Astrocyte of the spinal cord (primary cell): ENCODE data around the gene BAAT.

Experiments
- DNase-seq: peaks from one replicate; pipeline ENCODE4 v3.0.0; 2011; ENCODE audit warnings: low read depth, low spot score
- H3K4me3 ChIP-seq: 2 replicates; pipeline ENCODE4 v1.5.1; 2011; ENCODE audit warnings: low read depth, mild to moderate bottlenecking, low read length, moderate library complexity
- CTCF ChIP-seq: IDR thresholded peaks from 2 replicates; pipeline ENCODE4 v1.5.1; 2012; ENCODE audit warnings: low read depth, mild to moderate bottlenecking, low read length, inconsistent platforms
- in situ Hi-C: cut with HindIII; loops from 2 replicates; pipeline ENCODE4 v1.10.0; 2017; ENCODE audit warnings: low sequenced_read_pairs

Gene BAAT

GRCh38 chr9:101342595-101342994, 42.2 kb downstream of the BAAT start:
- H3K4me3 ChIP-seq = no peak overlapping the region
- TF ChIP-seq CTCF = no peak
- in situ Hi-C loops = no loop called here

GRCh38 chr9:101341958-101342357, 42.8 kb downstream of the BAAT start:
- no peak overlapping the region for H3K4me3 ChIP-seq
- no peak for DNase-seq
- in situ Hi-C loops = no loop called here
- no peak for TF ChIP-seq CTCF

More at GRCh38 chr9:101342595-101342994, 42.2 kb downstream of the BAAT start:
- no peak for DNase-seq

GRCh38 chr9:101337237-101337636, 47.6 kb downstream of the BAAT start:
- DNase-seq = no peak
- in situ Hi-C loops = no loop called here
- TF ChIP-seq CTCF = no peak
- H3K4me3 ChIP-seq = no peak overlapping the region

- in situ Hi-C loops = no loop called here
- TF ChIP-seq CTCF = no peak
Observed at GRCh38 chr9:101336091-101336490, 48.7 kb downstream of the BAAT start.

GRCh38 chr9:101333926-101334702, 50.7 kb downstream of the BAAT start:
- in situ Hi-C loops = no loop called here
- TF ChIP-seq CTCF = no peak
- DNase-seq = no peak
- no peak overlapping the region for H3K4me3 ChIP-seq

More at GRCh38 chr9:101336091-101336490, 48.7 kb downstream of the BAAT start:
- H3K4me3 ChIP-seq = no peak overlapping the region
- no peak for DNase-seq

GRCh38 chr9:101333490-101333889, 51.3 kb downstream of the BAAT start:
- no peak for TF ChIP-seq CTCF
- H3K4me3 ChIP-seq = no peak overlapping the region
- in situ Hi-C loops = no loop called here
- DNase-seq = no peak
